Suprapubic skin (tissue), 4 donors: Measurements from ENCODE around the gene CCR9. TPM values are rescaled to one million over a fixed set of nuclear protein-coding genes. Genes with fewer than 3 reads are reported as not detected.
A peak's percentile ranks its signal among the peaks of the same experiment; 100 is the strongest.

Experiments
- DNase-seq, 2 donors: peaks; one replicate each; pipeline ENCODE4 v3.0.0-alpha.2; 2019; ENCODE audit warnings: low spot score in 2 of 2
- H3K27ac ChIP-seq: fragments of 200-600 bp; sonication (generic); one replicate; pipeline ENCODE4 v1.5.1; 2019
- H3K27me3 ChIP-seq: fragments of 200-600 bp; sonication (generic); one replicate; pipeline ENCODE4 v1.5.1; 2019
- H3K36me3 ChIP-seq: fragments of 200-600 bp; sonication (generic); one replicate; pipeline ENCODE4 v1.5.1; 2019
- H3K4me1 ChIP-seq: fragments of 200-600 bp; sonication (generic); one replicate; pipeline ENCODE4 v1.5.1; 2019
- H3K4me3 ChIP-seq: fragments of 200-600 bp; sonication (generic); one replicate; pipeline ENCODE4 v1.5.1; 2019; ENCODE audit warnings: mild to moderate bottlenecking
- H3K9me3 ChIP-seq: fragments of 200-600 bp; sonication (generic); one replicate; pipeline ENCODE4 v1.5.1; 2019
- EP300 ChIP-seq: sonication (generic); formaldehyde crosslinking; IDR thresholded peaks from one replicate; pipeline ENCODE4 v1.6.1; 2017; ENCODE audit warnings: antibody characterized with exemption
- POLR2A ChIP-seq, 2 donors: fragments of 450-650 bp; IDR thresholded peaks; one replicate each; pipeline ENCODE4 v1.6.1; 2017; ENCODE audit warnings: antibody characterized with exemption in 2 of 2, mild to moderate bottlenecking in 2 of 2, moderate library complexity in 2 of 2
- POLR2AphosphoS5 ChIP-seq, 3 donors: sonication (generic); formaldehyde crosslinking; IDR thresholded peaks; one replicate each; pipeline ENCODE4 v1.6.1; 2017; ENCODE audit warnings: antibody characterized with exemption in 3 of 3
- WGBS: methylation state at CpG from one replicate; pipeline ENCODE4 v1.1.5; 2018; 5-methylcytosine and 5-hydroxymethylcytosine counted together
- total RNA-seq, 4 donors: library from RNA; depleted of rRNA; stranded (reverse); fragments of >200 nt; gene quantifications; one replicate each; pipeline ENCODE4 v1.1.0, GENCODE V29; 2016
- TF ChIP-seq, protein P1 (sequence below), 2 donors: fragments of 200-600 bp in 1 of 2; fragments of 450-650 bp in 1 of 2; sonication (generic) in 1 of 2; IDR thresholded peaks; one replicate each; pipeline ENCODE4 v1.5.1; 2016 to 2019; ENCODE audit warnings: antibody characterized with exemption in 2 of 2, mild to moderate bottlenecking in 1 of 2, moderate library complexity in 1 of 2

Gene CCR9
- total RNA-seq, 4 donors from 2014 or later: not detected

DNA sequence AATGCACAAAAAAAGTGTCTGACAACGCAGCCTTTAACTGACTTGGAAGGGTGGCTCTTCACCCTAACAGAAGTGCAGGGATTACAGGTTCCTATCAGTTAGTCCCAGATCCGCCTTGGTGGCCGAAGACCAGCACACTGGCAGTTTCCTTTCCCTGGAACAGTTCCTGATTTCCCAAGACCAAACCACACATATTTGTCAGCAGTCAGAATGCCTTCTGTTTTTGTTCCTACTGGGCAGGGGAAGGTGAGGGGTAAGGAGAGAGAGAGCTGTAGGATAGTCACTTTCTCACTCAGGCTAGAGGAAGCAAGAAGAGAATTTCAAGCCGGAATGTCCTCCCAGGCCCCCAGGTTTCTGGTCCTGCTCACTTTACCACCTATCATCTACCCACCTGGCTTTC is 66.1 kb downstream of the CCR9 start:
- Histone ChIP-seq H3K36me3 (peaks cover 99% of the 10 kb centered on the region), H3K4me3 (no peak overlapping the region), H3K27me3 (no peaks in the 10 kb centered on the region), H3K27ac (no peak overlapping the region), H3K4me1 (no peaks in the 10 kb centered on the region), H3K9me3 (no peaks in the 10 kb centered on the region)
- TF ChIP-seq POLR2AphosphoS5 (IDR thresholded peaks at IDR 0.05) (no peak), EP300 (no peak), POLR2A (IDR thresholded peaks at IDR 0.05) (no peak)
- TF ChIP-seq, protein P1, sequence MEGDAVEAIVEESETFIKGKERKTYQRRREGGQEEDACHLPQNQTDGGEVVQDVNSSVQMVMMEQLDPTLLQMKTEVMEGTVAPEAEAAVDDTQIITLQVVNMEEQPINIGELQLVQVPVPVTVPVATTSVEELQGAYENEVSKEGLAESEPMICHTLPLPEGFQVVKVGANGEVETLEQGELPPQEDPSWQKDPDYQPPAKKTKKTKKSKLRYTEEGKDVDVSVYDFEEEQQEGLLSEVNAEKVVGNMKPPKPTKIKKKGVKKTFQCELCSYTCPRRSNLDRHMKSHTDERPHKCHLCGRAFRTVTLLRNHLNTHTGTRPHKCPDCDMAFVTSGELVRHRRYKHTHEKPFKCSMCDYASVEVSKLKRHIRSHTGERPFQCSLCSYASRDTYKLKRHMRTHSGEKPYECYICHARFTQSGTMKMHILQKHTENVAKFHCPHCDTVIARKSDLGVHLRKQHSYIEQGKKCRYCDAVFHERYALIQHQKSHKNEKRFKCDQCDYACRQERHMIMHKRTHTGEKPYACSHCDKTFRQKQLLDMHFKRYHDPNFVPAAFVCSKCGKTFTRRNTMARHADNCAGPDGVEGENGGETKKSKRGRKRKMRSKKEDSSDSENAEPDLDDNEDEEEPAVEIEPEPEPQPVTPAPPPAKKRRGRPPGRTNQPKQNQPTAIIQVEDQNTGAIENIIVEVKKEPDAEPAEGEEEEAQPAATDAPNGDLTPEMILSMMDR (IDR thresholded peaks at IDR 0.05): no peak
- DNase-seq: peak in 1 of 2 donors; percentile 58
- WGBS: 87% methylated on average over 4 of the region's 4 CpGs

Other genes starting within 250 kb of the CCR9 start
- gene SACM1L, start 197.1 kb upstream of the CCR9 start, total RNA-seq: 10 to 100 TPM; 22.8 to 48.9 (median 31.2) TPM
- under 1 TPM in 1 of 4 donors, not detected in 3; 0.42 TPM for gene SLC6A20, start 90.0 kb upstream of the CCR9 start, total RNA-seq
- gene LZTFL1, start 44.4 kb upstream of the CCR9 start, total RNA-seq: 10 to 100 TPM; 17.0 to 24.6 (median 20.1) TPM
- gene CXCR6, start 56.9 kb downstream of the CCR9 start, total RNA-seq: under 1 TPM in 2 of 4 donors, not detected in 2; 0.23 to 0.59 TPM
- gene FYCO1, start 109.3 kb downstream of the CCR9 start, total RNA-seq: 10 to 100 TPM; 45.3 to 64.5 (median 53.7) TPM
- 1 to 10 TPM in 2 of 4 donors, under 1 TPM in 1, not detected in 1; 0.93 to 7.2 (median 1.9) TPM for gene XCR1, start 140.9 kb downstream of the CCR9 start, total RNA-seq